ENCODE data around the gene OXNAD1.

The OXNAD1 gene

DNA sequence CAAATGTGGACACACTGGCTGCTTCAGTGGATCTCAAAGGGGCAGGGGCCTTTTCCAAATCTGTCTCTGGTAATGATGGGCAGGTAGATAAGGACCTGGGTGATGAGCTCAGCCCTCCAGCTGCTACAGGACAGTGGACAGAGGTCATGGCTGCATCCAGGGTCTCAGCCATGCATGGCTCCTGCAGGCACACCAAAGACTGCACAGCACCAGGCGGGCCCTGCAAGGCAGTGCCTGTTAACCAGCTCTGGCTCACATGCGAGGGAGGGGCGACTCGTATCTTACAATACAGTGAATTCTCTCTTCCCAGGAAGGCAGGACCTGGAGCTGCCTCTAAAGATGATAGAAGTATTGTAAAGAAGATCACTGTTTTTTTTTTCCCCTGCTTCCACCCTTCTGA lies 58.7 kb downstream of the OXNAD1 start:
- TF ChIP-seq, protein P1, sequence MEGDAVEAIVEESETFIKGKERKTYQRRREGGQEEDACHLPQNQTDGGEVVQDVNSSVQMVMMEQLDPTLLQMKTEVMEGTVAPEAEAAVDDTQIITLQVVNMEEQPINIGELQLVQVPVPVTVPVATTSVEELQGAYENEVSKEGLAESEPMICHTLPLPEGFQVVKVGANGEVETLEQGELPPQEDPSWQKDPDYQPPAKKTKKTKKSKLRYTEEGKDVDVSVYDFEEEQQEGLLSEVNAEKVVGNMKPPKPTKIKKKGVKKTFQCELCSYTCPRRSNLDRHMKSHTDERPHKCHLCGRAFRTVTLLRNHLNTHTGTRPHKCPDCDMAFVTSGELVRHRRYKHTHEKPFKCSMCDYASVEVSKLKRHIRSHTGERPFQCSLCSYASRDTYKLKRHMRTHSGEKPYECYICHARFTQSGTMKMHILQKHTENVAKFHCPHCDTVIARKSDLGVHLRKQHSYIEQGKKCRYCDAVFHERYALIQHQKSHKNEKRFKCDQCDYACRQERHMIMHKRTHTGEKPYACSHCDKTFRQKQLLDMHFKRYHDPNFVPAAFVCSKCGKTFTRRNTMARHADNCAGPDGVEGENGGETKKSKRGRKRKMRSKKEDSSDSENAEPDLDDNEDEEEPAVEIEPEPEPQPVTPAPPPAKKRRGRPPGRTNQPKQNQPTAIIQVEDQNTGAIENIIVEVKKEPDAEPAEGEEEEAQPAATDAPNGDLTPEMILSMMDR (conservative IDR thresholded peaks at IDR 0.05; ENCODE audit: low read depth, low read length) = no peak
- H3K4me3 ChIP-seq (ENCODE audit: low read length) = no peak overlapping the region
- no peak for DNase-seq (ENCODE audit: low read depth)

DNA sequence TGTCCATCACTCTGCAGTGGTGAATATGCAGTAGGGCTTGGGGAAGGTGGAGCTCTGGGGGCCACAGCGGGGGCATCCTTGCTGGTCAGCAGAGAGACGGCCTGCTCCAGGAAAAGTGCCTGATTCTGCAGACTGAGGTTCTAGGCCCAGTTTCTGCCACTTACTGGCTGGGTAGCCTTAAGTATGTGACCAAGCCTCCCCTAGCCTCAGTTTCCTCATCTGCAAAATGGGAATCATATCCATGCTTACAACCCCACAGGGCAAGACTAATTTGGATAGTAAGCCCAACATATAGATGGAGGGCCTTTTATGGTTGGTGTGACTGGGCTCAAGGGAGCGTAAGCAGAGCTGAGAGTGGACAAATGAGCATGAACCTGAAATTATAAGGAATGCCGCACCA lies 60.8 kb downstream of the OXNAD1 start:
- no peak overlapping the region for H3K4me3 ChIP-seq (ENCODE audit: low read length)
- TF ChIP-seq, protein P1 (conservative IDR thresholded peaks at IDR 0.05; ENCODE audit: low read depth, low read length) = no peak

DNA sequence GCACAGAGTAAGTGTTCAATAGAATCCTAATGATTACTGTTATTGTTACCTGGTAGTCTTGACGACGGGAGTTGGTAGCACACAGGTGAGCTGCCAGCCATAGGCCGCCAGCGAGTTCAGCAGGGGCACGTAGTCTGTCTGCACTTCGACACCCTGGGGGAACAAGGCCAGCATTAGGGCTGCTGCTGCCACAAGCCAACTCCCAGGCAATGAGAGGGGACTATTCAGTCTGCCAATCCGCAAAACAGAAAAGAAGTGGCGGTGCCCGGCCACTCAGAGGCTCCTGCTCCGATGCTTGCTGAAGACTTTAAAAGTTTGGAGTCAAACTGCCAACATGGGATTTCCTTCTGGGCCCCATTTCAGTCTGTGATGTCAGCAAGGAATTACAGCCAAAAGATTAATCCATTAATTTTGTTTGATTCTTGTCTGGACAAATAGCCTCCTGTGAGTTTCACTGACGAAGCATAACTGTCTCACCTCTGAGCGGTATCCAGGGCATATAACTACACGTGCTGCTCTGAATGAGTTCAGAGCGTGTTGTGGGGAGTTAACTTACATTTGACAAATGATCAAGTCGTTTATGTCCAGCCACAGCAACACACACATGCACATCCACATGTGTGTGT lies 61.8 kb downstream of the OXNAD1 start:
- TF ChIP-seq, protein P1 (conservative IDR thresholded peaks at IDR 0.05; ENCODE audit: low read depth, low read length) = no peak
- no peak overlapping the region for H3K4me3 ChIP-seq (ENCODE audit: low read length)
- DNase-seq (ENCODE audit: low read depth) = peak; percentile 73

More for the DNA sequence above, 60.8 kb downstream of the OXNAD1 start:
- no peak for DNase-seq (ENCODE audit: low read depth)

DNA sequence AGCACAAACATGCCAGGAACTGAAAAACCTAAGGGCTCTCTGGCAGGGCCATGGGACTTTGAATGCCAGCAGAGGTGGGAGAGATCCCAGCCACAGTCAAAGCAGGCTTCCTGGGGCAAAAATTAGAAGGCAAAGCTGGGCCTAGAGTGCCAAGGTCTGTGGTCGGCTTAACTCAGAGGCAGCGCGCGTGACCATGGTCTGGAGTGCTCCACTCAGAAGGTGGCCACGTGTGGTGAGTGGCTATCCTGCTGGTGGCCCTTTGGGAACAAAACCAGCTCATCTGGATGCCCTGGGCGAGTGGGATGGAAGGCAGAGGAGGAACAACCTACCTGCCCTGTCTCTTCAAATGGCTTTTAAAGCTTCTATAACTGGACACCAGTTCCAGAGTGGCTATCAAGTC lies 63.1 kb downstream of the OXNAD1 start:
- TF ChIP-seq, protein P1 (conservative IDR thresholded peaks at IDR 0.05; ENCODE audit: low read depth, low read length) = no peak
- no peak overlapping the region for H3K4me3 ChIP-seq (ENCODE audit: low read length)
- DNase-seq (ENCODE audit: low read depth) = no peak

DNA sequence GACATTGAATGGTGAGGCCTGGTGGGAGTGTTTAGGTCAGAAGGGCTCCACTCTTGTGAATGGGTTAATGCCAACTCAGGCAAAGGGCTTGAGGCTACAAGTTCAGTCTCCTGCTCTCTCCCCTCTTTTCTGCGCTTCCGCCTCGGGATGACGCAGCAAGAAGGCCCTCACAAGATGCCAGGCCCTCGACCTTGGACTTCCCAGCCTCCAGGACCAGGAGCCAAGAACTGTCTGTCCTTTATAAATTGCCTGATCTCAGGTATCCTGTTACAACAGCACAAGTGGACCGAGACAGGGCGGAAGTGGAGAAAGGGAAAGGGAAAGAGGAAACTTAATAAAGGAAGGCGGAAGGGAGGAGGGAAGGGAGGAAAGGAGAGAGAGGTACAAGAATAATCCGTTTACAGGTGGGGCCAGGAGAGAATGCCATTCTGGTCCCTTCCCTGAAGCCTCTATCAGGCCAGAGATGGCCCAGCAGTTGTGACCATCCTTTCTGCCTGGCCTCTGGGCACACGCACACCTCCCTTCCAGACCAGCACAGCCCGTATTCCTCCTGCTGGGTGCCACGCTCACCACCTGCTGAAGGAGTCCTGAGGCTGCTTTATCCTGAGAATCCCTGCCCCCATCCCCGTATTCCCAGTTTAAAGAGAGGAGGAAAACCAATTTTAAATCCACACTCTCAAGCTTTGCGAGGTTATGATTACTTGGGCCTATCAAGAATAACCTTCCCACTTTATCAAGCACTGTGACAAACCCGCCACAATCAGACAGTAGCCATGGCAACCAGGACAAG lies 64.2 kb downstream of the OXNAD1 start:
- no peak for DNase-seq (ENCODE audit: low read depth)
- TF ChIP-seq, protein P1 (conservative IDR thresholded peaks at IDR 0.05; ENCODE audit: low read depth, low read length) = no peak
- no peak overlapping the region for H3K4me3 ChIP-seq (ENCODE audit: low read length)

DNA sequence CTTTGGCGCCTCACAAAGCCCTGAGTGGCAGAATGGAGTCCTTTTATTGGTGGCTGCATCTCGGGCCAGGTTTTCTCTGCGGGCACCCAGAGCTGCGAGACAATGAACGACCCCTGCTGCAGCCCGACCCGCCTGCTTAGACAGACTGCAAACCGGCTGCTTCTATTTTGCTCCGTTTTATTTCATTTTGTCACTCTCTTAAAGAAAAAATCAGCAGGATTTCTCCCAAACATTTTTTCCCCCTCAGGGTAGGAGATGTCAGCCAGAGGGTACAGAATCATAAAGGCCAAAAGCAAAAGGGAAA lies 64.8 kb downstream of the OXNAD1 start:
- H3K4me3 ChIP-seq (ENCODE audit: low read length) = no peak overlapping the region
- DNase-seq (ENCODE audit: low read depth) = no peak
- TF ChIP-seq, protein P1 (conservative IDR thresholded peaks at IDR 0.05; ENCODE audit: low read depth, low read length) = no peak

DNA sequence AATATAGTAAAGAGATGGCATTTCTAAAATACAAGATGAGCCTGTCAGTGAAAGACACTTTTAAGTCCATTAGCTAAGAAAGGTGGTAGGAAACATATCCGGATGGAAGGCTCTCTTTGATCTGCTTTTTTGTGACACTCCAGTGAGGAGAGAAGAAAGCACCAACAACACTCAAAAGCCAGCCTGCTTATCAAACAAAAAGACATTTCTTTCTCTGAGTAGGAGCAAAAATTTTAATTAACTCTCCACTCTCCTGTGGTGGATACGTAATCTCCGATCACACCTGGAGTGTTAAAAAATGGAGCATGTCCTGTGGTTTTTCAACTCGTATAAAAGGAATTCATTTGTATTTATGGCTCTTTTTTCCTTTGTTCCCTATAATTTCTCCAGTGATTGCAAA lies 65.3 kb downstream of the OXNAD1 start:
- no peak overlapping the region for H3K4me3 ChIP-seq (ENCODE audit: low read length)
- TF ChIP-seq, protein P1 (conservative IDR thresholded peaks at IDR 0.05; ENCODE audit: low read depth, low read length) = no peak
- DNase-seq (ENCODE audit: low read depth) = no peak

Data from retinal pigment epithelial cell (primary cell).